Fibroblast of skin of left biceps (primary cell): ENCODE results near the gene MRPL38.

Experiments used
- DNase-seq, 2 experiments: peaks; one replicate each; pipeline ENCODE4 v3.0.0-alpha.2; 2013; ENCODE audit warnings: low read depth in 2 of 2

Gene MRPL38

GRCh38 chr17:75904749-75905521, at the start of gene MRPL38:
Gene MRPL38 (minus strand): TSS chr17:75904884. CDS start chr17:75904875, 9 bp downstream.
- DNase-seq = peak; percentile 75 to 78

GRCh38 chr17:75950855-75951554, 46.3 kb upstream of the MRPL38 start:
- DNase-seq = no peak

GRCh38 chr17:75950421-75950820, 45.7 kb upstream of the MRPL38 start:
- no peak for DNase-seq

GRCh38 chr17:75945211-75945610, 40.5 kb upstream of the MRPL38 start:
- DNase-seq = no peak

GRCh38 chr17:75943491-75943890, 38.8 kb upstream of the MRPL38 start:
- DNase-seq = no peak

GRCh38 chr17:75942473-75942872, 37.8 kb upstream of the MRPL38 start:
- no peak for DNase-seq

GRCh38 chr17:75941442-75941819, 36.7 kb upstream of the MRPL38 start:
- no peak for DNase-seq

- peak; percentile 64 to 67 for DNase-seq
These were observed 36.2 kb upstream of the MRPL38 start, which contains the start of gene FBF1 for GRCh38 chr17:75940727-75941441. Gene FBF1 (minus strand): TSS chr17:75941042. CDS start chr17:75938149, 2,893 bp downstream.

- no peak for DNase-seq
These were observed 33.0 kb upstream of the MRPL38 start for GRCh38 chr17:75937652-75938051.

- DNase-seq = peak; percentile 35 to 38
These were observed 29.1 kb upstream of the MRPL38 start for GRCh38 chr17:75933808-75934207.

GRCh38 chr17:75932852-75933251, 28.2 kb upstream of the MRPL38 start:
- DNase-seq = no peak

- no peak for DNase-seq
These were observed 26.4 kb upstream of the MRPL38 start for GRCh38 chr17:75931062-75931461.

- no peak for DNase-seq
These were observed 22.7 kb upstream of the MRPL38 start for GRCh38 chr17:75927286-75927922.

- no peak for DNase-seq
These were observed 21.8 kb upstream of the MRPL38 start for GRCh38 chr17:75926456-75926855.

- DNase-seq = no peak
These were observed 21.2 kb upstream of the MRPL38 start for GRCh38 chr17:75925912-75926311.

- DNase-seq = no peak
These were observed 20.4 kb upstream of the MRPL38 start for GRCh38 chr17:75925103-75925502.

GRCh38 chr17:75922963-75923874, 18.5 kb upstream of the MRPL38 start:
- no peak for DNase-seq

- no peak for DNase-seq
These were observed 17.7 kb upstream of the MRPL38 start for GRCh38 chr17:75922173-75922961.

- no peak for DNase-seq
These were observed 16.9 kb upstream of the MRPL38 start for GRCh38 chr17:75921596-75921995.

- DNase-seq = no peak
These were observed 15.4 kb upstream of the MRPL38 start for GRCh38 chr17:75920045-75920560.
